Upper lobe of left lung (tissue), 6 donors: Measurements from ENCODE around the gene PRRG2. TPM values are rescaled to one million over a fixed set of nuclear protein-coding genes. Genes with fewer than 3 reads are reported as not detected.

Experiments
- ATAC-seq, 2 donors: fragments of 200-7000 bp; cut with Tn5 transposase; one replicate each; pipeline ENCODE4 v1.9.1; 2022; ENCODE audit warnings: mild to moderate bottlenecking in 2 of 2, moderate library complexity in 2 of 2; ENCODE audit not compliant: low FRiP score in 2 of 2
- DNase-seq, 2 donors: peaks; one replicate each; pipeline ENCODE4 v3.0.0-alpha.2; 2019 to 2020
- H3K27ac ChIP-seq, 4 donors: fragments of 200-600 bp; sonication (generic); one replicate each; pipeline ENCODE4 v1.5.1; 2016 to 2019
- H3K27me3 ChIP-seq, 4 donors: fragments of 200-600 bp; sonication (generic); one replicate each; pipeline ENCODE4 v1.5.1; 2017 to 2019
- H3K36me3 ChIP-seq, 4 donors: fragments of 200-600 bp; sonication (generic); one replicate each; pipeline ENCODE4 v1.5.1; 2016 to 2019
- H3K4me1 ChIP-seq, 4 donors: fragments of 200-600 bp; sonication (generic); one replicate each; pipeline ENCODE4 v1.5.1; 2018 to 2019
- H3K4me3 ChIP-seq, 4 donors: fragments of 200-600 bp; sonication (generic); one replicate each; pipeline ENCODE4 v1.5.1; 2017 to 2019; ENCODE audit warnings: mild to moderate bottlenecking in 2 of 4, moderate library complexity in 1 of 4
- H3K9me3 ChIP-seq, 4 donors: fragments of 200-600 bp; sonication (generic); one replicate each; pipeline ENCODE4 v1.5.1; 2018 to 2019
- EP300 ChIP-seq, 4 donors: sonication (generic); formaldehyde crosslinking; IDR thresholded peaks; one replicate each; pipeline ENCODE4 v1.5.1; 2017; ENCODE audit warnings: antibody characterized with exemption in 4 of 4, control low read depth in 2 of 4
- POLR2A ChIP-seq, 4 donors: fragments of 450-650 bp; IDR thresholded peaks; one replicate each; pipeline ENCODE4 v1.5.1; 2016 to 2017; ENCODE audit warnings: antibody characterized with exemption in 4 of 4, mild to moderate bottlenecking in 2 of 4
- POLR2AphosphoS5 ChIP-seq, 2 donors: sonication (generic); formaldehyde crosslinking; IDR thresholded peaks; one replicate each; pipeline ENCODE4 v1.5.1; 2017; ENCODE audit warnings: antibody characterized with exemption in 2 of 2
- WGBS, 2 donors: methylation state at CpG; one replicate each; pipeline ENCODE4 v1.1.5; 2017 to 2018; 5-methylcytosine and 5-hydroxymethylcytosine counted together
- total RNA-seq, 6 donors: library from RNA; depleted of rRNA in 4 of 6; stranded (reverse); fragments of >200 nt in 4 of 6; gene quantifications; one replicate each; pipeline versions ENCODE4 v1.1.0 to v1.2.1, GENCODE V29; 2016 to 2021
- TF ChIP-seq, protein P1 (sequence below), 6 experiments: fragments of 450-650 bp in 4 of 6; fragments of 200-600 bp in 2 of 6; sonication (generic) in 2 of 6; IDR thresholded peaks; one replicate each; pipeline ENCODE4 v1.5.1; 2016 to 2019; ENCODE audit warnings: antibody characterized with exemption in 6 of 6
- donor health status: DM: no; HTN: no; CAD: no; lungs with moderate emphysema.
- donor health status: DM: no; HTN: yes; CAD: no; lungs with severe emphysema.

The PRRG2 gene
- total RNA-seq, 6 donors from 2014 or later: 3.8 to 10.0 (median 7.1) TPM

GRCh38 chr19:49557641-49558325 lies 23.3 kb upstream of the PRRG2 start:
- H3K27me3 ChIP-seq: no peaks in the 10 kb centered on the region

DNA sequence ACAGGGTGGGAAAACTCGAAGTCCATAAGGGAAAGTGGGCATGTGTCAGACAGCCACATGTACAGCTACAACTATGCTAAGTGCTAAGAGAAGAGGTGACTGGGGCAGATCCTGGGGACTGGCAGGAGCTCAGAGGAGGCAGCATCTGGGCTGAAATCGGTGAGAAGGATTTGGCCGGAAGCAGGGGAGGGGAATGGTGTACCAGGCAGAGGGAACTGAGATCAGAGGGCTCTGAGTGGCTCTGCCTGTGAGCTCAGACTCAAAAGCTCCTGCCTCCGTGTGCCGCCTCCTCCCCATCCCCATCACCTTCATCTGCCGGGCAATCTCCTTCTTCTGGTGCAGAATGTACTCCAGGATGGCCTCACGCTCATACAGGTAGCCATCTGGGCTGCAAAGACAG lies 22.5 kb upstream of the PRRG2 start:
- no peaks in the 10 kb centered on the region for H3K9me3 ChIP-seq
- no peak overlapping the region for H3K27ac ChIP-seq

More at GRCh38 chr19:49557641-49558325, 23.3 kb upstream of the PRRG2 start:
- H3K4me1 ChIP-seq: peaks cover 6 to 35% (median 25%) of the 10 kb centered on the region in 4 donors
- DNase-seq (no peak), ATAC-seq (no peak)
- WGBS, 2 donors: 94 to 95% methylated on average over 16 to 18 of the region's 18 CpGs
- no peak overlapping the region for H3K27ac ChIP-seq
- H3K9me3 ChIP-seq: no peaks in the 10 kb centered on the region
- no peak for TF ChIP-seq POLR2AphosphoS5 (IDR thresholded peaks at IDR 0.05)
- no peak for TF ChIP-seq POLR2A (IDR thresholded peaks at IDR 0.05)
- TF ChIP-seq, protein P1, sequence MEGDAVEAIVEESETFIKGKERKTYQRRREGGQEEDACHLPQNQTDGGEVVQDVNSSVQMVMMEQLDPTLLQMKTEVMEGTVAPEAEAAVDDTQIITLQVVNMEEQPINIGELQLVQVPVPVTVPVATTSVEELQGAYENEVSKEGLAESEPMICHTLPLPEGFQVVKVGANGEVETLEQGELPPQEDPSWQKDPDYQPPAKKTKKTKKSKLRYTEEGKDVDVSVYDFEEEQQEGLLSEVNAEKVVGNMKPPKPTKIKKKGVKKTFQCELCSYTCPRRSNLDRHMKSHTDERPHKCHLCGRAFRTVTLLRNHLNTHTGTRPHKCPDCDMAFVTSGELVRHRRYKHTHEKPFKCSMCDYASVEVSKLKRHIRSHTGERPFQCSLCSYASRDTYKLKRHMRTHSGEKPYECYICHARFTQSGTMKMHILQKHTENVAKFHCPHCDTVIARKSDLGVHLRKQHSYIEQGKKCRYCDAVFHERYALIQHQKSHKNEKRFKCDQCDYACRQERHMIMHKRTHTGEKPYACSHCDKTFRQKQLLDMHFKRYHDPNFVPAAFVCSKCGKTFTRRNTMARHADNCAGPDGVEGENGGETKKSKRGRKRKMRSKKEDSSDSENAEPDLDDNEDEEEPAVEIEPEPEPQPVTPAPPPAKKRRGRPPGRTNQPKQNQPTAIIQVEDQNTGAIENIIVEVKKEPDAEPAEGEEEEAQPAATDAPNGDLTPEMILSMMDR (IDR thresholded peaks at IDR 0.05): no peak
- no peak for TF ChIP-seq EP300 (IDR thresholded peaks at IDR 0.05)
- H3K4me3 ChIP-seq: no peak overlapping the region
- peaks cover 24 to 59% (median 49%) of the 10 kb centered on the region in 4 donors for H3K36me3 ChIP-seq

DNA sequence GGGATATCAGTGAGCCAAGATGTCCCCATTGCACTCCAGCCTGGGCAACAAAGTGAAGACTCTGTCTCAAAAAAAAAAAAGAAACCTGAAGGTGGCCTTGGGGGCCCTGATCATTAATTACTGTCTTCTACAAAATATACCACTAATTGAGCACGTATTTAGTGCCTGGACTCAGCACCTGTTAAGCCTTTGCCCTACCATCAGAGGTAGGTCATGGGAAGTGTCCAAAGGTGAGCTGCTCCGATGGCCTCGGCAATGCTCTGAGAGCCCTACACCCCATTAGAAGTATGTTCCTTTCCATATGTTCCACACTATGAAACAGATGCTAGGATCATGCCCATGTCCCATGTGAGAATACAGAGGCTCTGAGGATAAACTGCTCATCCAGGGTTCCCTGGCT lies 21.7 kb upstream of the PRRG2 start:
- 97 to 100% methylated on average over 1 to 3 of the region's 3 CpGs for WGBS, 2 donors
- peaks cover 6 to 28% (median 21%) of the 10 kb centered on the region in 4 donors for H3K4me1 ChIP-seq

More for the DNA sequence above, 22.5 kb upstream of the PRRG2 start:
- TF ChIP-seq, protein P1 (IDR thresholded peaks at IDR 0.05): no peak
- TF ChIP-seq POLR2AphosphoS5 (IDR thresholded peaks at IDR 0.05) (no peak), EP300 (IDR thresholded peaks at IDR 0.05) (no peak), POLR2A (IDR thresholded peaks at IDR 0.05) (no peak)
- H3K36me3 ChIP-seq: peaks cover 24 to 59% (median 49%) of the 10 kb centered on the region in 4 donors
- no peaks in the 10 kb centered on the region for H3K27me3 ChIP-seq
- H3K4me3 ChIP-seq: no peak overlapping the region
- WGBS, 2 donors: 81 to 87% methylated on average over 6 to 7 of the region's 7 CpGs
- DNase-seq (no peak), ATAC-seq (no peak)
- H3K4me1 ChIP-seq: peaks cover 6 to 35% (median 25%) of the 10 kb centered on the region in 4 donors

DNA sequence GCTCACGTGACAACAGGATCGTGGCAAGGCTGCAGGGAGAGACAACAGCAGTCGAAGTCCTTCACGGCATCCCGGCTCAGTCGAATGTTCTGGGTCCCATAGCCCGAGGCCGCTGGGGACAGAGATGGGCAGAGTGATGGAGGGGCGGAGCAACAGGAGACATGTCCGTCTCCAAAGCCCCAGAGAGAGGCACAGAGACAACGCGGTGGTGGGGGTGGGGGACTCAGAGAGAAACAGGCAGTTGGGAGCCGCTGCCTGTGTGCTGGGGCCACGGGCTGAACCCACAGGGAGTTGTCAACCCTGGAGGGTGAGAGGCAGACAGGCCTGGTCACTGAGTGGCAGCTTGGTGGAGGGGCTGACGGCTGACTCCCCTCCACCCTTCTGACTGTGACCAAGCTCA lies 21.2 kb upstream of the PRRG2 start:
- DNase-seq: no peak

More for the DNA sequence above, 21.7 kb upstream of the PRRG2 start:
- Histone ChIP-seq H3K36me3 (peaks cover 26 to 58% (median 48%) of the 10 kb centered on the region in 4 donors), H3K27ac (peak overlapping the region in 3 of 4 donors; percentile 32 to 73 (median 55)), H3K4me3 (no peak overlapping the region), H3K9me3 (no peaks in the 10 kb centered on the region), H3K27me3 (no peaks in the 10 kb centered on the region)
- ATAC-seq: no peak
- no peak for DNase-seq
- TF ChIP-seq EP300 (IDR thresholded peaks at IDR 0.05) (no peak), POLR2AphosphoS5 (IDR thresholded peaks at IDR 0.05) (no peak), POLR2A (IDR thresholded peaks at IDR 0.05) (no peak)
- TF ChIP-seq, protein P1 (IDR thresholded peaks at IDR 0.05): no peak

More for the DNA sequence above, 21.2 kb upstream of the PRRG2 start:
- Histone ChIP-seq H3K9me3 (no peaks in the 10 kb centered on the region), H3K27ac (peak overlapping the region in 3 of 4 donors; percentile 32 to 73 (median 55)), H3K4me1 (peaks cover 8 to 26% (median 19%) of the 10 kb centered on the region in 4 donors), H3K36me3 (peaks cover 26 to 54% (median 46%) of the 10 kb centered on the region in 4 donors), H3K4me3 (no peak overlapping the region), H3K27me3 (no peaks in the 10 kb centered on the region)
- ATAC-seq: no peak
- TF ChIP-seq, protein P1 (IDR thresholded peaks at IDR 0.05): no peak
- TF ChIP-seq POLR2AphosphoS5 (IDR thresholded peaks at IDR 0.05) (no peak), EP300 (IDR thresholded peaks at IDR 0.05) (no peak), POLR2A (IDR thresholded peaks at IDR 0.05) (no peak)
- WGBS, 2 donors: 76 to 82% methylated on average over 13 to 15 of the region's 15 CpGs
